NCI-H187 treated with DMSO at 0.1 percent for 48 hours (cell line): ENCODE results near the gene EFNB2.

Experiments used
- DNase-seq: peaks from one replicate; lab custom pipeline; 2025; lab: John Stamatoyannopoulos, UW

EFNB2 gene

GRCh38 chr13:106484084-106484483, 51.4 kb downstream of the EFNB2 start:
- no peak for DNase-seq

GRCh38 chr13:106481919-106482318, 53.5 kb downstream of the EFNB2 start:
- DNase-seq, result no peak

- DNase-seq, result no peak
These were observed 55.0 kb downstream of the EFNB2 start for GRCh38 chr13:106480351-106480910.

DNA sequence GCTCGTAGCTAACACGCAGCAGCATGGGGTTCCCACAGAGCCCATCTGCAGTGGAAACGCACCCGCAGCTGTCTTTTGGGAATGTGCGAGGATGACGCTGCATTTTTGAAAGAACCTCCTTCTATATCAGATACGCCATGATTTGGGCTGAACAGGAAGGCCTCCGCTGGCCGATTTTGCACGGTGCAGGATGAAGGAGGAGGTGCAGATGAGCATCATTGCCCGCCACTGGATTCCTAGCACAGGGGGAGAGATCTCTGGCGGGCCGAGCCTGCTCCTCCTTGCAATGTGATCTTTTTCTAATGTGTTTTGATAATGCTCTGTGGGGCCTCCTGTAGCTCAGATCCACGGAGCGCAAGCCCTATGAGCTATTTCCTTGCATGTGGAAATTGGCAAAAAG, 55.5 kb downstream of the EFNB2 start:
- no peak for DNase-seq

GRCh38 chr13:106478116-106478515, 57.3 kb downstream of the EFNB2 start:
- no peak for DNase-seq

DNA sequence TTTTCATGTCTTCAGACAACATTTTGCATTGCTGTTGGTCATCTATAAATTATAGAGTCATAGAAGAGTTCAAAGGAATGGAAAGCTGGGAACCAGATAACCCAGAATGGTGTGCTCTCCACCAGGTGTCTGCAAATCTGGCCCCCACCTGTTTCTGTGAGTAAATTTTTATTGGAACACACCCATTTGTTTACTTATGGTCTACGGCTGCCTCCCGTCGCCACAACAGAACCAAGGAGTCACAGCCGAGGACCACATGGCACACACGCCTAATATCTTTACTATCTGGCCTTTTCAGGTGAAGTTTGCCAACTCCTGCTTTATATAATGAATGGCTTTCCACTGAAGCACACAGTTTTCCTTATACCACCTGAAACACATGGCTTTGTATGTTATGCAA, 58.2 kb downstream of the EFNB2 start:
- no peak for DNase-seq

GRCh38 chr13:106475852-106476251, 59.6 kb downstream of the EFNB2 start:
- DNase-seq, result no peak

- no peak for DNase-seq
These were observed 60.5 kb downstream of the EFNB2 start for GRCh38 chr13:106474912-106475311.

DNA sequence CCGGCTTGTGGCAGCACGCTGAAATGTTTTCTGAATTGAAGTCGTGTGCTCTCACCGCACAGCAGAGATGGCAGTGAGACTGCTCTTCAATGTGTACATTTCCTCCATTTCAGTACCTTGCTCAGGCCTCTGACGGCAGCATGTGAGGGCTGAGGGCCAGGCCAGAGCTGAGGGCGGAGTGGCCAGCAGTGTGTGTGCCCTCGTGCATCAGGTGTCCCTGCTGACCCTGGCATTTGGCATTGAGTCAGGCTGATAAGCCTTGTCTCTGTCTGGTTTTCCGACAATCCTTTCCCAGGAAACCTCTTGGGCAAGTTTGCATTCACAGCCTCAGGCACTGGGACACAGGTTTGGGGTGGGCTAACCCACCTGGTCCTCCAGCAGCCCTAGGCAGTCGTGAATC, 62.3 kb downstream of the EFNB2 start:
- no peak for DNase-seq

DNA sequence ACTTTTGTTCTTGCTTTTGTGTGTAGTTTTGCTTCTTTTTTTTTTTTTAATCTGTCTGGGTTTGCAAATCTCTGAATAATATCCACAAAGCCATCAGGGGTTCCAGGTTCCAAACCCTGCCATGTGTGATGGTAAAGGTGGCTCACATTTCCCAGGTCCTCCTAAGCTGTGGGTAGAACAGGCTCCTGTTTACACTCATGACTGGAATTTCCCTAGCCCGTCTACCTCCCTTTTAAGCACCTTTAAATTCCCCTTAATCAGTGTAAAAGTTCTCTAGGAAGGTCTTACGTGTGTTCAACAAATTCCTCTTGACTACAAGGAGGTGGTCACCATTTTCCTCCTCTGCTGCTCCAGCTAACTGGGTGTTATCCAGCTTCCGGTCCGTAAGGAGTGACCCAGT, 62.8 kb downstream of the EFNB2 start:
- no peak for DNase-seq

GRCh38 chr13:106471957-106472543, 63.4 kb downstream of the EFNB2 start:
- no peak for DNase-seq

DNA sequence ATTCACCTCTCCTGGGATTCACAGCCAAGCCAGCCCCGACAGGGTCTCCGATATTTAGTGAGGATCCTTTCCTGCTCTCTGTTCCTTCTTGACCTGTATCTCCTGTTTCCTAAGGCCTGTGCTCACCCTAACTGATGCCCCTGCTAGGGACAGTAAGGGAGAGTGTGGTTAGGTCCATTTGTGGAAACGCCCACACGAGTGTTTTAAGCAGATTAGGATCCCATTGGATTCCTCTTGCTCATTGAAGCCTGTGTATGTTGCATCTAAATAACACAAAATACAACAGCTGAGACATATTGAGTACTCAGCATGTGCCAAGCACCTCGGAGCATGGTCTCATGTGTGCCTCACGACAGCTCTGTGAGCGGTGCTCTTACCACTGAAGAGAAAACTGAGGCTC, 64.9 kb downstream of the EFNB2 start:
- DNase-seq, result no peak

GRCh38 chr13:106468744-106469590, 66.5 kb downstream of the EFNB2 start:
- no peak for DNase-seq

DNA sequence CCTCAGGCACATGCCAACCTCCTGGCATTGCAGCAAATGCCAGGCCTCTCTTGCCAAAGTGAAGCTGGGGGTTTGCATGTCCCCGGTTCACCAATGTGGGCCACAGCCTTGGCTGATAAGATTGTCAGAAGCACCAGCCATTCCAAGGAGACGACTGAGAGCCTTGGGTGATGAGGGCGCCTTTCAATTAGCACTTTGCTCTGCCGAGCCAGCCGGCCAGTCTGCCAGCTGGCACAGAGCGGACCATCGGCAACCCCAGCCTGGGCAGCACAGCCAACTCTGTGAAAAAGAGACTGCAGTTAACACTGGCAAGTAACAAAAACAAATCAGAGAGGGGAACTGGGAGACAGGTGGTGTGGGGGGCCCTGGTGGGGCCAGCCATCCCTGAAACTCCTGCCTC, 67.3 kb downstream of the EFNB2 start:
- DNase-seq, result no peak

GRCh38 chr13:106467427-106468122, 67.9 kb downstream of the EFNB2 start:
- peak; percentile 48 for DNase-seq

- no peak for DNase-seq
These were observed 68.6 kb downstream of the EFNB2 start for GRCh38 chr13:106466691-106467426.

- no peak for DNase-seq
These were observed 71.4 kb downstream of the EFNB2 start for GRCh38 chr13:106464076-106464475.

DNA sequence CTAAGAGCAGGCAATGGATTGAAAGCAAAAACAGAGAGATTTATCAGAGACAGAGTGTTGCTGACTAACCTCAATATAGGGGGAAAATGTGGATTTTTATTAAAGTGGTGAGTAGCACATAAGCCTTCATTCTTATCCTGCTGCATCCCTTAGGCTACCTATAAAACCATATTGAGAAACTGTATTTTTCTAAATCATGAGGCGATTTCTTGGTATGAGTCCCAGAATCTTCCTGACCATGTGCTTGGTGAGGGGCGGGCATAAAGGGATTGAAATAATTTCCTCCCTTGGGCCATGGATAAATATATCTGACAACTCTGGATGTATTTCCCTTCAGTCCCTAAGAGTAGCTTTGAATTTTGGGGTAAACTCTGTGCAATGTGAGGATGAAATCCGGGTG, 72.8 kb downstream of the EFNB2 start:
- no peak for DNase-seq

- no peak for DNase-seq
These were observed 79.7 kb downstream of the EFNB2 start for GRCh38 chr13:106455777-106456176.

DNA sequence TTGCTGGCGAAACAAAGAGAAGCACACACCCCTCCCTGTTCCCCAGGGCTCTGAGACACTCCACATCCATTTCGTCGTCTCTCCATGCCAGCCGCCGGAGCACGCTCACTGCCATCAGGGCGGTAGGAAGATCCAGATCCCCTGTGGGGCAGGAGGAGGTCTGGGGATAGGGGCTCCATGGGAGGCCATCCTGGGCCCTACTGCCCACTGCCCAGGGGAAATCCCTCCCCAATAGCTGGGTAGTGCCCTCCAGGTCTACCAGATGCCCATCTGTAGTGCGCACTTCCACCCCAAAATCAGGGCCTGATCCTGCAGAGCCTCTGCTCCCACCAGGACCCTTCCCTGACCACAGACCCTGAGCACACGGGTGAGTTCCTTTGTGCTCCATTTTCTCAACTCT, 80.3 kb downstream of the EFNB2 start:
- peak; percentile 63 for DNase-seq

DNA sequence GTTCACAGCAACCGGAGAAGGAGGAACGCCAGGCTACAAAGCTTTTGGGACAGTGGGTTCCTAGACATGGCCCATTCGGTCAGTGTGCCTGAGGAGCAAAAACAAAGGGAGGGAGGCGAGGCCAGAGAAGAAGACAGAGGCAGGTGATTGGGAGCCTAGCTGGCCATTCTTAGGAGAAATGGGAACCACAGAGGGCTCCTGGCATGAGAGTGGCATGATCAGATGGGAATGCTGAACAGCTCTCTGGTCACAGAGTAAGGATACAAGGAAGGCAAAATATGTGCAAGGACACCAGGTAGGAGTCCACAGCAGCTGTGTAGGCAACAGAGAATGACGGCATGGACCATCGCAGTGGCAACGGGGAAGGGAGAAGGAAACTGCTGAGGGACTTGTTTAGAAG, 82.4 kb downstream of the EFNB2 start:
- no peak for DNase-seq

- DNase-seq, result no peak
These were observed 84.5 kb downstream of the EFNB2 start for GRCh38 chr13:106450991-106451390.
